KOPT-K1 (cell line): Measurements from ENCODE around the gene CNTNAP5.

Experiments used
- H3K27ac ChIP-seq: fragments of 200-600 bp; sonication (generic); 2 replicates; pipeline ENCODE4 v1.5.1; 2016; ENCODE audit warnings: antibody characterized with exemption, mild to moderate bottlenecking, low read depth, low read length; ENCODE audit not compliant: poor library complexity, severe bottlenecking
- H3K36me3 ChIP-seq: fragments of 200-600 bp; sonication (generic); 2 replicates; pipeline ENCODE4 v1.5.1; 2017; ENCODE audit warnings: antibody characterized with exemption, mild to moderate bottlenecking, low read length, moderate library complexity; ENCODE audit not compliant: insufficient read depth
- H3K9me3 ChIP-seq: fragments of 200-600 bp; sonication (generic); 2 replicates; pipeline ENCODE4 v1.5.1; 2017; ENCODE audit warnings: antibody characterized with exemption, low read length, mild to moderate bottlenecking; ENCODE audit not compliant: insufficient read depth, poor library complexity, severe bottlenecking

The CNTNAP5 gene

DNA sequence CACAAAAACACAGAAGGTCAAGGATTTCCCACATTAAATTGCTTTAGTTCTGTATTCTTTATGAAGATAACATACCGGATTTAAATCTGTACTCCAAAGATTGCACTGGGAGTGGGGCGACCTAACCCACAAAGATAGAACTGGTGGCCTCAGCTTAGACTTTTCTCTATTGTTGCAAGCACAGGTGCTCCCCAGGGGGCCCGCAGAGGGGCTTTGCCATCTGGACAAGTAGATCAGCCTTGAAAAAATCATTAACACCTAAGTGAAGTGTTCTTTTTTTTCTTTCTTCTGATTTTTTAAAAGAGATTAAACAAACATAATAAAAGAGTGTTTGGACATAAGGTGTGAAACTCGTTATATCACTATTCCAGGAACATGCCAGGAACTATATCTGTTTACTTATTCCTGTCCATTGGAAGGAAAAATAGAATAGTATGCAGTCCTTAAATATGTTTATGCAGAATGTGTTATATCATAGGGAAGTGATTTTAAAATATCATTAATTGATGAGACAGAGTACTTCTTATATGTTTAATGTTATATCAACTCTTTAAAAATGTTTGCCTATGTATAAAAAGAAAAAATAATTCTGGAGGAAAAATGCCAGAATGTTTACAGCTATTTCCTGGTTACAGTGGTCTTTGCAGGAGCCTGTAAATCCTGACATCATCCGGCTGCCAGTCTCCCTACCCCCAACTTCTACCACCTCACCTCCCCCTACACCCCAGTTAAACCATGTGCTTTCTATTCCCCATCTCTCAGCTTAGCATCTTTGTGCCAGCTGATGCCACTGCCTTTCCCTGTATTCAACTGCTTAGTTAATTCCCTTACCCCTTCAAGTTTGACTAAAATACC lies 679.2 kb downstream of the CNTNAP5 start:
- Histone ChIP-seq H3K36me3 (no peaks in the 10 kb centered on the region), H3K9me3 (no peaks in the 10 kb centered on the region), H3K27ac (no peak overlapping the region)

- H3K27ac ChIP-seq, result no peak overlapping the region
- no peaks in the 10 kb centered on the region for H3K36me3 ChIP-seq
- H3K9me3 ChIP-seq, result no peaks in the 10 kb centered on the region
Measured at GRCh38 chr2:124708661-124709060, 683.6 kb downstream of the CNTNAP5 start.

- H3K36me3 ChIP-seq, result no peaks in the 10 kb centered on the region
- H3K27ac ChIP-seq, result no peak overlapping the region
- H3K9me3 ChIP-seq, result no peaks in the 10 kb centered on the region
Measured at GRCh38 chr2:124713969-124714368, 688.9 kb downstream of the CNTNAP5 start.

- Histone ChIP-seq H3K9me3 (no peaks in the 10 kb centered on the region), H3K36me3 (no peaks in the 10 kb centered on the region), H3K27ac (no peak overlapping the region)
Measured at GRCh38 chr2:124725187-124725586, 700.1 kb downstream of the CNTNAP5 start.

- Histone ChIP-seq H3K9me3 (no peaks in the 10 kb centered on the region), H3K27ac (no peak overlapping the region), H3K36me3 (no peaks in the 10 kb centered on the region)
Measured at GRCh38 chr2:124740636-124741035, 715.5 kb downstream of the CNTNAP5 start.

- Histone ChIP-seq H3K36me3 (no peaks in the 10 kb centered on the region), H3K27ac (no peak overlapping the region), H3K9me3 (no peaks in the 10 kb centered on the region)
Measured at GRCh38 chr2:124753842-124754241, 728.8 kb downstream of the CNTNAP5 start.

DNA sequence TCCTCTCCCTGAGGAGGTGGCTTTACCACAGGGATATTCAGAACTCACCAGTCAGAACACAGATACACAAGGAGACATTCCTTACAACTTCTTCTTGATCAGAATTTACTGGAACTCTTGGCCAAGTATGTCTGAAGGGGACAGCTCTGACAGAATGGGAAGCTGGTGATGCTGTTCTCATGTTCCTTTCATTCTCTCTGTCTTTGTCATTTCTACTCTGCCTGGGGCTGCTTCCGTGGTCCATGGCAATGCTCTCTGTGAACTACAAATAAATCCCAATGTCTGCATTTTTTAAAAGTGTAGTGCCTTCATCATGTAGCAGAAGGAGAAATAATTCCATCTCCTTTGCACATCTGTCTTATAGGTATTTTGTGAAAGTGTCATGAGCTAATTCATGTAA lies 730.3 kb downstream of the CNTNAP5 start:
- Histone ChIP-seq H3K36me3 (no peaks in the 10 kb centered on the region), H3K9me3 (no peaks in the 10 kb centered on the region), H3K27ac (no peak overlapping the region)

DNA sequence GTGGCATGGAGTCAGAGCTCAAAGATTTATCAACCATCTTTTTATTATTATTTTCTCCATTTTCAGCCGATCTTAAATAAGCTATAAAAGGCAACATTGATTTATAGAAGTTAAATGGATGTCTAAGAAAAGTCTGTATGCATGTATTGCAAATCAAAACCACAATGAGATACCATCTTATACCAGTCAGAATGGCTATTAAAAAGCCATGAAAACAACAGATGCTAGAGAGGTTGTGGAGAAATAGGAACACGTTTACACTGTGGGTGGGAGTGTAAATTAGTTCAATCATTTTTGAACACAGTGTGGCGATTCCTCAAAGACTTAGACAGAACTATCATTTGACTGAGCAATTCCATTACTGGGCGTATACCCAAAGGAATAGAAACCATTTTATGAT lies 731.0 kb downstream of the CNTNAP5 start:
- Histone ChIP-seq H3K27ac (no peak overlapping the region), H3K9me3 (no peaks in the 10 kb centered on the region), H3K36me3 (no peaks in the 10 kb centered on the region)

- no peaks in the 10 kb centered on the region for H3K36me3 ChIP-seq
Measured at GRCh38 chr2:124762388-124762787, 737.3 kb downstream of the CNTNAP5 start.

DNA sequence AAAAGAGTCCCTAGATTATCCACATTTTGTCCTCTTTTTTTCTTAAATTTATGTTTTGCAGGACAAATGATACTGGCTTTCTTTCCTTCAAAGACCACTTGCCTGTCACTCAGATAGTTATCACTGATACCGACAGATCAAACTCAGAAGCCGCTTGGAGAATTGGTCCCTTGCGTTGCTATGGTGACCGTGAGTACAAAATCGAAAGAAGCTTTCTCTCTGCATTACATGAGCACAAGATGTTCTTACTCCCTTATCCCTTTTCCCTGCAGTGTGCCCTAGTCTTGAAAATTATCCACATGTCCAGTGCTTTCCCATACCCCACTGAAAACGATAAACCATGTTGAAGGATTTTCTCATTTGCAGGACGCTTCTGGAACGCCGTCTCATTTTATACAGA lies 738.5 kb downstream of the CNTNAP5 start:
- Histone ChIP-seq H3K27ac (no peak overlapping the region), H3K9me3 (no peaks in the 10 kb centered on the region), H3K36me3 (no peaks in the 10 kb centered on the region)

More at GRCh38 chr2:124762388-124762787, 737.3 kb downstream of the CNTNAP5 start:
- Histone ChIP-seq H3K9me3 (no peaks in the 10 kb centered on the region), H3K27ac (no peak overlapping the region)

DNA sequence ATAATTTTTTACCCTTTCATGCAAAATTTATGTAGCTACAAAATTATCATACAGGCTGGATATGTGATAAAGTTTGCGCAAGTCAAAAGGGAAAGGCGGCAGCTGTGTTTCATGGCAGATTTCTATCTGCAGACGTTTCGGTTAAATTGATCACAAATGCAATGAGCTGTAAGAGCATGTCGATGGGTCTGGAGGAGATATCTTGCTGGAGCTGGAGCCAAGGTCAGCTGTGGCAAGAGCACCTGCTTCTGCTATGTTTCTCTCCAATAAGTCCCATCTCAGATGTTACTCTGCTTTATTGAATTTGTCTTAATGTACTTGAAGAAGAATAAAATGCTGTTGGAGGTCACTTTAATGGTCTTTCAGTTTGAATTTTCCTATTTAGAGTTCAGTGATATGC lies 749.7 kb downstream of the CNTNAP5 start:
- H3K27ac ChIP-seq, result no peak overlapping the region
- no peaks in the 10 kb centered on the region for H3K36me3 ChIP-seq
- H3K9me3 ChIP-seq, result no peaks in the 10 kb centered on the region

DNA sequence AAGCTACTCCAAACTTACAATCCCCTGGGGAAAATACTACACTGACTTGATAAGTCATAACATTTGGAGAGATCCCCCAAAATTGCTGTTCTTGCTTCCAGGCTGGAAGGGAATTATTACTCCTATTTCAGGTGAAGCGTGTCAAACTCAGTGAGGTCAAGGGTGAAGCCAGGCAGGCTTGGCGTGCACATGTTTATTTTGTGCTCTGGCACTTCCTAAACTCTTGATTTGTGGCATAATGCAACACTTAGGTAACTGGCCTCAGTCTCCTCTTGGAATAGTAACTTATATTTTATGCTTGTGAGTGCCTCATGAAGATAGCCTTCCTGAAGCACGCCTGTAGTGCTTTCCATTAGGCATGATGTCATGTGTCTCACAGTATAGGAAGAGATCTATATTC lies 751.2 kb downstream of the CNTNAP5 start:
- Histone ChIP-seq H3K36me3 (no peaks in the 10 kb centered on the region), H3K9me3 (no peaks in the 10 kb centered on the region), H3K27ac (no peak overlapping the region)

DNA sequence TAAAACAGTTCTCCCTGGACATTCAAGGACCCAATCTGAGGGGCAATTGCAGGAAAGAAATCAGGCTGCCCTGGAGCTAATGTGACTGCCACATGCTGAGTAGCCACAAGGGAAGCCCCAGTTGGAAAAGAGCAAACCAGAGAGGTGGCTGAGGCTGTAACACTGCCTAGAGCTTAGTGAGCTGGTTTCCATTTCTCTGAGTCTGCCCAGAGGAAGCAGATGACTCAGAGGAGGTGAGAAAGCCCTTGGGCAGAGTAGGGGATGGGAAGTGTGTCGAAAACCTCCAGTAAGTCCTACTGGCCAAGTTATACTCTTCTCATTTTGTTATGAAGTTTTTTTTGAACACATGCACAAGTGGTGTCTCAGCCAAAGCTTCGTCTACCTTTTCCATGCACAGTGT lies 753.0 kb downstream of the CNTNAP5 start:
- no peak overlapping the region for H3K27ac ChIP-seq
- no peaks in the 10 kb centered on the region for H3K9me3 ChIP-seq
- H3K36me3 ChIP-seq, result no peaks in the 10 kb centered on the region

GRCh38 chr2:124796647-124797046 lies 771.6 kb downstream of the CNTNAP5 start:
- no peak overlapping the region for H3K27ac ChIP-seq
- no peaks in the 10 kb centered on the region for H3K9me3 ChIP-seq
- no peaks in the 10 kb centered on the region for H3K36me3 ChIP-seq

DNA sequence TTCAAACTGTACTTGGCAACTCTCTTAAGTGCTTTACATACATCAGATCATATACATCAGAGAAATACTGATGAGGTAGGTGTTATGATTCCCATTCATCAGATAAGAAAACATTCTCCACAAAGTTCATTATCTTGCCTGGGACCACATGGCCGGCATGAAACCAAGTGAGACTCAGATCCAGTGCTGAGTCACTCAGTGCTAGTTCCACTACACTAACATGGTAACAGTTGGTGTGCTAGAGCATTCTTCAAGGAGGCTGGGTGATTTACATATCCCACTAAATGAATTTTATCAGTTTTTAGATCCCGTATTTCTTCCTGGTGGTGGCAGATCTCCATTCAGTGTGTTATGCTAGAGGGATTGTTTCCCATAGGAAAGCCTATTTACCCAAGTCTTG lies 772.0 kb downstream of the CNTNAP5 start:
- H3K9me3 ChIP-seq, result no peaks in the 10 kb centered on the region
- H3K36me3 ChIP-seq, result no peaks in the 10 kb centered on the region
- no peak overlapping the region for H3K27ac ChIP-seq

DNA sequence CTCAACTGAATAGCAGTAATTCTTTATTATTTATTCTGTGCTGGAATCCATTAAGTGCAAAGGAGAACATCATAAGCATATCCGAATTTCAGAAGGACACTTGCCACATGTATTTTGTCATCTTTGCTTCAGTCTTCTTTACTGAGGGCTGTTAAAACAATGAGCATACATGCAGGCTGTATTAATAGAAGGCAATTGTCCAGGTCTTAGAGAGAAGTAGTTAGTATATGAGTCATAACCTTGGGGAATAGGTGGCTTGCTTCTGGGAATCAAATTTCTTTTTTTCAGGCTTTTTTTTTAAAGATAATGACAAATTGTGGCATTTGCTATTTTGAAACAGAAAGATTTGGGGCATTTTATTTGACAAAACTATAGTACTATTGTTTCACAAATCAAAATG lies 773.5 kb downstream of the CNTNAP5 start:
- Histone ChIP-seq H3K27ac (no peak overlapping the region), H3K36me3 (no peaks in the 10 kb centered on the region), H3K9me3 (no peaks in the 10 kb centered on the region)
